Fibroblast of the aortic adventitia (primary cell): ENCODE data around the gene KCNT1. TPM values are rescaled to one million over a fixed set of nuclear protein-coding genes. Genes with fewer than 3 reads are reported as not detected.

Experiments
- DNase-seq: peaks from one replicate; pipeline ENCODE4 v3.0.0-alpha.2; 2010; ENCODE audit warnings: low read depth
- H3K4me3 ChIP-seq: 2 replicates; pipeline ENCODE4 v1.5.1; 2011; ENCODE audit warnings: low read depth, mild to moderate bottlenecking, control low read depth, low read length, moderate library complexity
- total RNA-seq: library from RNA; depleted of rRNA; stranded (reverse); fragments of >200 nt; gene quantifications from 2 replicates; pipeline ENCODE4 v1.2.3, GENCODE V29; 2012; ENCODE audit warnings: low replicate concordance
- TF ChIP-seq, protein P1 (sequence below): IDR thresholded peaks from 2 replicates; pipeline ENCODE4 v1.5.1; 2011; ENCODE audit warnings: mild to moderate bottlenecking, low read length, control low read depth, inconsistent platforms; ENCODE audit not compliant: insufficient read depth

KCNT1 gene
- total RNA-seq, 1 donor, result not detected

DNA sequence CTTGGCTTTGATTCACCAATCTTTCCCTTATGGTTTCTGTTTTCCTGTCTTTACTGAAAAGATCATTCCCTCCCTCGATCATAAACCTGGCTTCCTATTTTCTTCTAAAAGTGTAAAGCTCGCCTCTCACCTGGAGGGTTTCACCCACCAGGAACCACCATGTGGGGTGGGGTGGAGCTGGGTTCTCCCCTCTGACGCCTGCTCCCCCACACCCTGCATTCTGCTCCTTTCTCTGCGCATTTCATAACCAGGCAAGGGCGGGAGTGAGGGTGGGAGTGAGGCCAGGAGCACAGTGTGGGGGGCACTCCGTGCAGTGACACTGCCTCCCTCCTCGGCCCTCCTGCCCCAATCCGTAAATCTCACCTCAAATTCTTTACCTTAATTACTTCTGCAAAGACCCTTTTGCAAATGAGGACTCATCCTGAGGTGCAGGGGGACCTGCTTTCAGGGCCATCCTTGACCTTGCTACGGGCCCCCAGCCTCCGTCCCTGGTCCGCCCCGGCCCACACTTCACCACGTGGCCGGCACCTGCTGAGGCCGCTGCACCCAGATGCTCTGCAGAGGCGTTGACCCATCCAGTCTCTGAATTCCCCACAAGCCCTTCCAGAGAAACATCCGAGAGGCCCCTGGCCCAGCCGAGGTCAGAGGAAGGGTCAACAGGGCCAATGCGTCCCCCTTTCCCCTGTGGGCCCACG, 59.3 kb downstream of the KCNT1 start:
- no peak for DNase-seq
- H3K4me3 ChIP-seq, result no peak overlapping the region
- TF ChIP-seq, protein P1, sequence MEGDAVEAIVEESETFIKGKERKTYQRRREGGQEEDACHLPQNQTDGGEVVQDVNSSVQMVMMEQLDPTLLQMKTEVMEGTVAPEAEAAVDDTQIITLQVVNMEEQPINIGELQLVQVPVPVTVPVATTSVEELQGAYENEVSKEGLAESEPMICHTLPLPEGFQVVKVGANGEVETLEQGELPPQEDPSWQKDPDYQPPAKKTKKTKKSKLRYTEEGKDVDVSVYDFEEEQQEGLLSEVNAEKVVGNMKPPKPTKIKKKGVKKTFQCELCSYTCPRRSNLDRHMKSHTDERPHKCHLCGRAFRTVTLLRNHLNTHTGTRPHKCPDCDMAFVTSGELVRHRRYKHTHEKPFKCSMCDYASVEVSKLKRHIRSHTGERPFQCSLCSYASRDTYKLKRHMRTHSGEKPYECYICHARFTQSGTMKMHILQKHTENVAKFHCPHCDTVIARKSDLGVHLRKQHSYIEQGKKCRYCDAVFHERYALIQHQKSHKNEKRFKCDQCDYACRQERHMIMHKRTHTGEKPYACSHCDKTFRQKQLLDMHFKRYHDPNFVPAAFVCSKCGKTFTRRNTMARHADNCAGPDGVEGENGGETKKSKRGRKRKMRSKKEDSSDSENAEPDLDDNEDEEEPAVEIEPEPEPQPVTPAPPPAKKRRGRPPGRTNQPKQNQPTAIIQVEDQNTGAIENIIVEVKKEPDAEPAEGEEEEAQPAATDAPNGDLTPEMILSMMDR, result no peak

DNA sequence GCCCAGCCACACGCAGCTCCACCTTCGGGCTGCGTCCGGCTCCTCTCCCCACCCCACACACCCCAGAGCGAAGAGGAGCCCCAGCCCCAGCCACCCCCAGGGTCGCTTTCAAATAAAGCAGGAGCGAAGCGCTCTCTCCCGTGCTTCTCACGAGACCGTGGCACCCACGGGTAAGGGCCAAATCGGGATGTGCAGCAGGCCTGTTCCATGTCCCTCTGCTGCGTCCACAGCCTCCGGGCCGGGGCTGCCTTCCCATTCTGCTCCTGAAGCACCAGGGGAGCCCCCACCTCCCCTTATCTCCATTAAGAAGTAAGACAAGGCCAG, 59.8 kb downstream of the KCNT1 start:
- TF ChIP-seq, protein P1, result no peak
- no peak for DNase-seq
- H3K4me3 ChIP-seq, result no peak overlapping the region

DNA sequence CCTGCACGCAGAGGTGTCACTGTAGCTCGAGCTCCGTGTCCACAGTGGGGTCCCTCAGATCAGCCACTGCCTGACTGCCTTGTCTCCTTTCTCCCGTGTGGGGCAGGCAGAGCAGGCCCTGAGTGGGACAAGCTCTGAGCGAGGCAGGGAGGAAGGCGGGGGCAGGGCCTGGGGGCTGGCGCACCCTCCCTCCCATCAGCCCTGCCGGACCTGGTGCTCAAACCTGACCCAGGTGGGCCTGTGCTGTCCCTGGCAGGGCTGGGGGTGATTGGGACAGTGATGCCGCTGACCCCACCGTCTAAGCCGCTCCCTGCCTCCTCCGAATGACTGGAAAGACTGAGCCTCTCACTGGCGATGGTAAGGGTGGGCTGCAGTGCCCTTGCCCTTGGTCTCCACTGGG, 60.9 kb downstream of the KCNT1 start:
- TF ChIP-seq, protein P1, result no peak
- DNase-seq, result no peak
- H3K4me3 ChIP-seq, result no peak overlapping the region

DNA sequence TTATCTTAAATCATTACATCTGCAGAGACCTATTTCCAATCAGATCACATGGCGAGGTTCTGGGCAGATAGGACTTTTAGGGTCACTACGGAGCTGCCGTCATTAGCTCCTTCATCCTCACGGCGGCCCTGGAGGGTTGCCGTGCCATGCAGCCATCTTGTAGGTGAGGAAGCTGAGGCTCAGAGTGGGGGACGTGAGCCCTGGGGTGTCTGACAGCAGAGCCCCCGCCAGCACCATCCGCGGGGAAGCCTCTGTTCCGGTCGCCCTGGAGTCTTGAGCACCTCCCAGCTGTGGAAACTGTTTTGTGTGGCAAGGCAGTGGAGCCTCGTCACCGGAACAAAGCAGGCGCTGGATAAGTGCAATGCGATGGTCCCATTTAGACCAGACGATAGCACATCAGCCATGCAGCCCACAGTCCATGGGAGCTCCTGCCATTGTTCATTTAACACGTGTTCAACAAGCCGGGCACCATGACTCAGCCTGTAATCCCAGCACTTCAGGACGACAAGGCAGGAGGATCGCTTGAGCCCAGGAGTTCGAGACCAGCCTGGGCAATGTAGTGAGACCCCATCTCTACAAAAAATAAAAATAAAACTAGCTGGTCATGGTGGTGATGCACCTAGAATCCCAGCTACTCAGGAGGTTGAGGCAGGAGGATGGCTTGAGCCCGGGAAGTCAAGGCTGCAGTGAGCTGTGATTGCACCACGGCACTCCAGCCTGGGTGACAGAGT, 61.9 kb downstream of the KCNT1 start:
- no peak for DNase-seq
- no peak overlapping the region for H3K4me3 ChIP-seq
- TF ChIP-seq, protein P1, result no peak

DNA sequence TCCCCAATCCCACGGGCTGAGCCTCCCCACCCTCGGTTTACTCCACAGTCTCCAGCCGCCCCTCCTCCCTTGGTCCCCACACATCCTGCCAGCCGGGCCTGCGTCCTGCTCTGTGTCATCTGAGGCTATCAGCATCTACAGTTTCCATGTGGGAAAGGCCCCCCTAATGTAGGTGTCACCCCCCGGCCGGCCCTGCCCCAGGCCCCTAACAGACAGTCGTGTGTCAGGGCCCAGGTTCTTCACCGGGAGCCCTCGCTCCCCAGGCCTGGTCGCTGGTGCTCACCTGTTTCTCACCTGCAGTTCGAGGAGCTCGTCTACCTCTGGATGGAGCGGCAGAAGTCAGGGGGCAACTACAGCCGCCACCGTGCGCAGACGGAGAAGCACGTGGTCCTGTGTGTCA, 62.7 kb downstream of the KCNT1 start:
- no peak for DNase-seq
- TF ChIP-seq, protein P1, result no peak
- no peak overlapping the region for H3K4me3 ChIP-seq

DNA sequence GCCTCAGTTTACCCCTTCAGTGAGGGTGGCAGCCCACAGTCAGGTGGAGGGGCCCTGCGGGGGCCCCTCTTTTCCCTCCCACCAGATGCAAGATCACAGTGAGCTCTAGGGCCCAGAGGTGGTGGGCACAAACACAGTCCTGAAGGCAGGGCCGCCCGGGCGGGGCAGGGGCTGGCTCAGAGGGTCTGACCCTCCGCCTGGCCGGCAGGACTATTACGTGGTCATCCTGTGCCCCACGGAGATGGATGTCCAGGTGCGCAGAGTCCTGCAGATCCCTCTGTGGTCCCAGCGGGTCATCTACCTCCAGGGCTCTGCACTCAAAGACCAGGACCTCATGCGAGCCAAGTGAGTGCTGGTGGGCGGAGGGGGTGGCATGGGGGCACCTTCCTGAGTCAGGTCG, 63.4 kb downstream of the KCNT1 start:
- no peak for DNase-seq
- TF ChIP-seq, protein P1, result no peak

More for the DNA sequence above, 63.4 kb downstream of the KCNT1 start:
- no peak overlapping the region for H3K4me3 ChIP-seq
